Osteocyte (in vitro differentiated cells): ENCODE measurements around the gene SNX20. TPM values are rescaled to one million over a fixed set of nuclear protein-coding genes. Genes with fewer than 3 reads are reported as not detected.

Experiments used
- DNase-seq: peaks from one replicate; pipeline ENCODE4 v3.0.0; 2021; ENCODE audit warnings: mixed read lengths; ENCODE audit not compliant: unreplicated experiment; ENCODE audit errors: extremely low spot score
- H3K27ac Mint-ChIP-seq: one replicate; pipeline ENCODE4 v1.8.0; 2021; ENCODE audit warnings: mild to moderate bottlenecking, mixed read lengths; ENCODE audit not compliant: unreplicated experiment
- H3K27me3 Mint-ChIP-seq: one replicate; pipeline ENCODE4 v1.8.0; 2021; ENCODE audit warnings: mixed read lengths; ENCODE audit not compliant: unreplicated experiment
- H3K36me3 Mint-ChIP-seq: one replicate; pipeline ENCODE4 v1.8.0; 2021; ENCODE audit warnings: mixed read lengths; ENCODE audit not compliant: unreplicated experiment
- H3K4me1 Mint-ChIP-seq: one replicate; pipeline ENCODE4 v1.8.0; 2021; ENCODE audit warnings: mixed read lengths; ENCODE audit not compliant: unreplicated experiment
- H3K4me3 Mint-ChIP-seq: one replicate; pipeline ENCODE4 v1.8.0; 2021; ENCODE audit warnings: mild to moderate bottlenecking, moderate library complexity, mixed read lengths; ENCODE audit not compliant: unreplicated experiment
- H3K9me3 Mint-ChIP-seq: one replicate; pipeline ENCODE4 v1.8.0; 2021; ENCODE audit warnings: mixed read lengths; ENCODE audit not compliant: unreplicated experiment
- CTCF ChIP-seq: fragments of 200-600 bp; sonication (generic); IDR thresholded peaks from 2 replicates; pipeline ENCODE4 v1.5.0; 2021; ENCODE audit warnings: antibody characterized with exemption, mild to moderate bottlenecking, moderate library complexity
- total RNA-seq: library from RNA; stranded (reverse); gene quantifications from 2 replicates; pipeline ENCODE4 v1.2.1, GENCODE V29; 2021

SNX20 gene
- total RNA-seq, 1 donor from 2014 or later = not detected

- H3K9me3 Mint-ChIP-seq = no peaks in the 10 kb centered on the region
- H3K27me3 Mint-ChIP-seq = no peaks in the 10 kb centered on the region
- H3K4me1 Mint-ChIP-seq = no peaks in the 10 kb centered on the region
- H3K27ac Mint-ChIP-seq = no peak overlapping the region
- H3K4me3 Mint-ChIP-seq = no peak overlapping the region
- H3K36me3 Mint-ChIP-seq = no peaks in the 10 kb centered on the region
- TF ChIP-seq CTCF = no peak
- no peak for DNase-seq
Measured at GRCh38 chr16:50635505-50636392, 45.4 kb downstream of the SNX20 start.

- no peak overlapping the region for H3K4me3 Mint-ChIP-seq
- no peaks in the 10 kb centered on the region for H3K4me1 Mint-ChIP-seq
- H3K27me3 Mint-ChIP-seq = no peaks in the 10 kb centered on the region
- TF ChIP-seq CTCF = no peak
- no peaks in the 10 kb centered on the region for H3K9me3 Mint-ChIP-seq
- H3K36me3 Mint-ChIP-seq = no peaks in the 10 kb centered on the region
- DNase-seq = no peak
- no peak overlapping the region for H3K27ac Mint-ChIP-seq
Measured at GRCh38 chr16:50634947-50635346, 46.2 kb downstream of the SNX20 start.

GRCh38 chr16:50634090-50634489, 47.0 kb downstream of the SNX20 start:
- Mint-ChIP-seq H3K27me3 (peaks cover 4% of the 10 kb centered on the region), H3K36me3 (no peaks in the 10 kb centered on the region), H3K4me3 (no peak overlapping the region), H3K27ac (no peak overlapping the region), H3K9me3 (no peaks in the 10 kb centered on the region), H3K4me1 (no peaks in the 10 kb centered on the region)
- no peak for DNase-seq
- TF ChIP-seq CTCF = no peak

GRCh38 chr16:50632927-50633800, 47.9 kb downstream of the SNX20 start:
- no peak for DNase-seq
- TF ChIP-seq CTCF = no peak
- H3K4me3 Mint-ChIP-seq = no peak overlapping the region
- no peaks in the 10 kb centered on the region for H3K4me1 Mint-ChIP-seq
- H3K36me3 Mint-ChIP-seq = no peaks in the 10 kb centered on the region
- peaks cover 4% of the 10 kb centered on the region for H3K27me3 Mint-ChIP-seq
- H3K27ac Mint-ChIP-seq = no peak overlapping the region
- no peaks in the 10 kb centered on the region for H3K9me3 Mint-ChIP-seq
